ENCODE measurements around the gene KCNMA1.

KCNMA1 gene

DNA sequence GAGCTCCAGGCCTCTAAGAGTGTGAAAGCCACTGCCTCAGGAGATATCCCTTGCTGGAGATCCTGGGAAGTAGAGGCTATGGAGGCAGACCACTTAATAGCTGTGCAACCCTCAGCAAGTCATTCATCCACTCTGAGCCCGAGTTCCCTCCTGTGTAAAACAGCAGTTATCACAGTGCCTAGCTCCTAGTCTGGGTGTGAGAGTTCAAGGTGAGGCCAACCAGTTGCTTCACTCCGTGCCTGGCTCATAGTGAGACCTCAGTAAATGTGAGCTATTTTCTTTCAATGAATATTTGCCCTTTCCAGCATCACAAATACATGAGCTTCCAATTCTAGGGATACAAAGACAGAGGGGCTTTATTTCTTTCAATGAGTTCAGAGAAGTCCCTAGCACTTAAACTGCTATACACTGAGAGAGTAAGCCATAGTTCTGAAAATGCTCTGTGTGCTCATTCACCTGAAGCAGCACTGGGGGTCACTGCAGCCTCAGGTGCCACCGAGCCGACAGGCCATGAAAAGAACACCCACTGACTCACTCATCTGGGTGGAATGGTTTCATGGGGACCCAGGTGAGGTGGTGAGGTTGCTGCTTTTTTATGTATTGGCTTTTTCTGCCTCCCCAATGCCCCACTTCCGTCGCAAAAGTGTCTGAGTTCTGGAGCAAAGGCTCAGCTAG, 259.8 kb downstream of the KCNMA1 start:
- no peak overlapping the region for H3K4me3 ChIP-seq (ENCODE audit: control insufficient read depth, low read depth, low read length)
- TF ChIP-seq CTCF (IDR thresholded peaks at IDR 0.05; ENCODE audit: control insufficient read depth, insufficient read depth, low read depth, low read length, missing control alignments): no peak
- DNase-seq (ENCODE audit: low read depth): no peak

DNA sequence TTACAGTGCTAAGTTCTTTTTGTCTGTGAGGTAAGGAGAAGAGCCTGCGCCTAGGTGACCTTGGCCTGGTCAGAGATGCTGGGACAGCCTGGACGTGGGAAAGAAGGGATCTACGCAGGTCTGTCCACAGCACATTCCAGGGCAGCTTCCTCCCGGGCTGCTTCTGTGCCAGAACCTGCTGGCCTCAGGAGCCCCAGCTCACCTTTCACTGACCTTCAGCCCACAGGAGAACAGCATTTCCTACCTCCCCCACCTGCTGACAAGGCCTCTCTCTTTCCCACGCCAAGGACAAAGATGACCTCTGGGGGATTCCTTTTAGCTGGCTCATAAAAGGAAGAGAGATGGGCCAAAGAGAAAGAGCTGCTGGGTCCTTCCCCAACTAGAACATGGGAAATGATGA, 260.6 kb downstream of the KCNMA1 start:
- no peak for DNase-seq (ENCODE audit: low read depth)
- TF ChIP-seq CTCF (IDR thresholded peaks at IDR 0.05; ENCODE audit: control insufficient read depth, insufficient read depth, low read depth, low read length, missing control alignments): no peak
- no peak overlapping the region for H3K4me3 ChIP-seq (ENCODE audit: control insufficient read depth, low read depth, low read length)

DNA sequence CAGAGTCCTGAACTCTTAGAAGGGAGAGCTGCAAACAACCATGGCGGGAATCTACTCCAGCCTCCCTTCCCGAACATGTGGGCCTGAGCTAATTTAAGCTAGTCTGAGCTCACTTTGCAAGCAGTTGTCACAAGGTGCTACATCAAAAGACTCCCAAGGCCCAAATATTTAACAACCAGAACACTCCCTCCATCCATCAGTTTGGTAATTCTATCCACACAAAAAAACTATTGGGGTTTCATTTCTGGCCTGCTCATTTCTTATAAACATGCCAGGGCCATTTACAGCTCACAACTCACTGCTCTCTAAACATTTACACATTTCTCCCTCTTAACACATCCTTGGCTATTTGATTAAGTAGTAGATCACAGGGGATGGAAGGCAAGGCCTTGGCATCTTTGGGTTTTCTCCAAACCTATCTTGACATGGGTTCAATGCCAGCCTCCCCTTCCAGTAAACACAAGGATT, 263.4 kb downstream of the KCNMA1 start:
- TF ChIP-seq CTCF (IDR thresholded peaks at IDR 0.05; ENCODE audit: control insufficient read depth, insufficient read depth, low read depth, low read length, missing control alignments): no peak
- DNase-seq (ENCODE audit: low read depth): no peak
- no peak overlapping the region for H3K4me3 ChIP-seq (ENCODE audit: control insufficient read depth, low read depth, low read length)

DNA sequence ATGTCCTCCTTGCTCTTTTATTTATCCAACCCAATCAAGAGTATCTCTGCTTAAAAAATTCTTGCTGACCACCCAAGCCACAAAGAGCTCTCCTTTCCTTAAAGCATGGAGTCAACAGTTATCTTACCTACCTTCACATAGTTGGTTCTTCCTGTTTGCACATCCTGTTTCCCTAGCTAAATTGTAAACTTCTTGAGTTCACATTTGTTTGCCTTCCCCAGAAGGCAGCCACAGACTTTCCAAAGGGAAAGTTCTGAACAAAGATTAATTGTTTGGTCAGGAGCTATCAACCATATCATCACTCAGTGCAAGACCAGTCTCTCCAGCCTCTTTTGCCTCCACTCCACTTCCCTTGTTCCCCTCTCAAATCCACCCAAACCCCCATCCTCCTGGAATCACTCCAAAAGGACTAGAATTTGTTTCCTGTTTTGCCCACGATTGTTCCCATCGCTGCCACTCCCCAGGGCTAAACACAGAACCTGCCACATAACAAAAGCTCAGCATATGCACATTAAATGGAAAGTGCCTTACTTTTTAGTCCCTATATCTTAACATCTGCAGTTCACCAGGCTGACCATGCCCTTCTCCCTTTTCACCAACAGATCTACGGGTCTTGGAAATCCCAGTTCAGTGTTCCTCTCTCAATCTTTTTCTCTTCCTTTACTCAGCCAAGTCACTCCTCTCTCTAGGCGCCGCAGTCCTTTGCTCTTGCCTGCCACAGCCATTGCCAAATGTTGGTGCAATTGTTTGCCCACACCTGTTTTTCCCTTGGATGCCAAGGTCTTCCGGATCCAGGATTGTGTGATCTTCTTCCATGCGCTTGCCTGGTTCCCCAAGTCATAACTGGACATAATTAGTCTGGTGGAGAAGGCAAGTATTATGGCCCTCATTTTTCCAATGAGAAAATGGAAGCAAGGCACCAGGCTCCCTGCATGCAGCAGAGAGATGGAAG, 265.5 kb downstream of the KCNMA1 start:
- no peak for TF ChIP-seq CTCF (IDR thresholded peaks at IDR 0.05; ENCODE audit: control insufficient read depth, insufficient read depth, low read depth, low read length, missing control alignments)
- H3K4me3 ChIP-seq (ENCODE audit: control insufficient read depth, low read depth, low read length): no peak overlapping the region
- no peak for DNase-seq (ENCODE audit: low read depth)

DNA sequence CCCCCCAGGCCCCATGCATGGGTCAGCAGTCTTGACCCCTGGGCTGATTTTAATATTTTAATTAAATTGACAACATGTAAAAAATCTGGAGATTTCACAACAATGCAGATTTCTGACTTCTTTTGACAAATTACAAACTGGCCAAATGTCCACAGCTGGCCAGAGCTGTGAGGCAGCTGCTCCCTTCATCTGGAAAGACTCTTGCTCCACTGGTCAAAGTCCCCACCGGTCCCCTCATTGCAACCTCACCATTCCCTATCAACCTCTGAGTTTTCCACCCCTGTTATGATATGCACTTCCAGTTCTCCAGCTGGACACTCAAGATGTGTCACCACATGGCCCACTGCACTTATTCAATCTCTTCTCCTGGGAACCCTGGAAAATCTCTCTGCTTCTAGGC, 266.2 kb downstream of the KCNMA1 start:
- no peak for TF ChIP-seq CTCF (IDR thresholded peaks at IDR 0.05; ENCODE audit: control insufficient read depth, insufficient read depth, low read depth, low read length, missing control alignments)
- no peak for DNase-seq (ENCODE audit: low read depth)
- H3K4me3 ChIP-seq (ENCODE audit: control insufficient read depth, low read depth, low read length): no peak overlapping the region

- DNase-seq (ENCODE audit: low read depth): no peak
- no peak for TF ChIP-seq CTCF (IDR thresholded peaks at IDR 0.05; ENCODE audit: control insufficient read depth, insufficient read depth, low read depth, low read length, missing control alignments)
Observed at GRCh38 chr10:77368006-77368405, 269.6 kb downstream of the KCNMA1 start.

More at GRCh38 chr10:77368006-77368405, 269.6 kb downstream of the KCNMA1 start:
- H3K4me3 ChIP-seq (ENCODE audit: control insufficient read depth, low read depth, low read length): no peak overlapping the region
